ENCODE results near the gene ZNF683.

Gene ZNF683

GRCh38 chr1:26359981-26360806, 12.4 kb downstream of the ZNF683 start:
- peak overlapping the region; percentile 38 for H3K4me3 ChIP-seq (ENCODE audit: low read depth, low read length)
- DNase-seq (ENCODE audit: low read depth): no peak
- TF ChIP-seq, protein P1, sequence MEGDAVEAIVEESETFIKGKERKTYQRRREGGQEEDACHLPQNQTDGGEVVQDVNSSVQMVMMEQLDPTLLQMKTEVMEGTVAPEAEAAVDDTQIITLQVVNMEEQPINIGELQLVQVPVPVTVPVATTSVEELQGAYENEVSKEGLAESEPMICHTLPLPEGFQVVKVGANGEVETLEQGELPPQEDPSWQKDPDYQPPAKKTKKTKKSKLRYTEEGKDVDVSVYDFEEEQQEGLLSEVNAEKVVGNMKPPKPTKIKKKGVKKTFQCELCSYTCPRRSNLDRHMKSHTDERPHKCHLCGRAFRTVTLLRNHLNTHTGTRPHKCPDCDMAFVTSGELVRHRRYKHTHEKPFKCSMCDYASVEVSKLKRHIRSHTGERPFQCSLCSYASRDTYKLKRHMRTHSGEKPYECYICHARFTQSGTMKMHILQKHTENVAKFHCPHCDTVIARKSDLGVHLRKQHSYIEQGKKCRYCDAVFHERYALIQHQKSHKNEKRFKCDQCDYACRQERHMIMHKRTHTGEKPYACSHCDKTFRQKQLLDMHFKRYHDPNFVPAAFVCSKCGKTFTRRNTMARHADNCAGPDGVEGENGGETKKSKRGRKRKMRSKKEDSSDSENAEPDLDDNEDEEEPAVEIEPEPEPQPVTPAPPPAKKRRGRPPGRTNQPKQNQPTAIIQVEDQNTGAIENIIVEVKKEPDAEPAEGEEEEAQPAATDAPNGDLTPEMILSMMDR (IDR thresholded peaks at IDR 0.05; ENCODE audit: low read depth, low read length, missing control alignments): no peak
- in situ Hi-C loops (cut with HindIII; ENCODE audit: low sequenced_read_pairs): loop anchor here (5.0 kb wide), 1 partner anchor 47 kb away; no protein-coding TSS in a partner anchor

DNA sequence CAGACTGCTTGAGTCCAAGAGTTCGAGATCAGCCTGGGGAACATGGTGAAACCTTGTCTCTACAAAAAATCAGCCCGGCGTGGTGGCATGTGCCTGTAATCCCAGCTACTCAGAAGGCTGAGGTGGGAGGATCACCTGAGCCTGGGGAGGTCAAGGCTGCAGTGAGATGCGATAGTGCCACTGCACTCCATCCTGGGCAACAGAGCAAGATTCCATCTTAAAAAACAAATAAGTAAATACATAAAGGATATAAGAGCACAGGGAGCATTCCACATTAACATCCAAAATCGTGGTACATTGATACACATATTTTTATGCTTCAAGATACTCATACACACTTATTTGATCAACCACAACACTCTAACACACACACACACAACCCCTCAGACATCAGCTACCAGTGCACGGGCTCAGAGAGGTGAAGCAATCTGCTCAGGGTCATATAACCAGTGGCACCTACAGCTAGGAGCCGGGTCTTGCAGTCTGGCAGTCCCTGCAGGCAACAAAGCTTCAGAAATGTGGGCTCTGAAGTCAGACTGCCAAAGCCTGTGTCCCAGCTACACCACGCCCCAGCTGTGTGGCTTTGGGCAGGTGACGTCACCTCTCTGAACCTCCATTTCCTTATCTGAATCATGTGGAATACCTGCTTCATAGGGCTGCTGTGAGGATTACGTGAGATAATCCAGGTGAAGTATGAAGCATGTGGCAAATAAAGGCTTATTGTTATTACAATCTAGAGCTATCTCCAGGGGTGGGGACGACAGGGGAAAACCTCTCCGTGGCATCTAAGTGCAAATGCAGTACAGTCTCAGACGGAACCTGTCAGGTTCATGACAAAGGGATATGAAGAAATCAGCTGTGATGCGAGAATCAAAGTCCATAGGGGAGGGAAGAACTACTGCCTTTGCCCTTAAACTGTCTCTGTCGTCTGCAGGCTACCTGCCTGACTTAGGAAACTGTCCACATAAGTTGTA, 13.9 kb downstream of the ZNF683 start:
- in situ Hi-C loops (cut with HindIII; ENCODE audit: low sequenced_read_pairs): no loop called here
- TF ChIP-seq, protein P1 (IDR thresholded peaks at IDR 0.05; ENCODE audit: low read depth, low read length, missing control alignments): no peak
- H3K4me3 ChIP-seq (ENCODE audit: low read depth, low read length): no peak overlapping the region
- no peak for DNase-seq (ENCODE audit: low read depth)

GRCh38 chr1:26357121-26357602, 15.4 kb downstream of the ZNF683 start:
- H3K4me3 ChIP-seq (ENCODE audit: low read depth, low read length): no peak overlapping the region
- in situ Hi-C loops (cut with HindIII; ENCODE audit: low sequenced_read_pairs): no loop called here
- TF ChIP-seq, protein P1 (IDR thresholded peaks at IDR 0.05; ENCODE audit: low read depth, low read length, missing control alignments): no peak
- DNase-seq (ENCODE audit: low read depth): no peak

- no peak for DNase-seq (ENCODE audit: low read depth)
- TF ChIP-seq, protein P1 (IDR thresholded peaks at IDR 0.05; ENCODE audit: low read depth, low read length, missing control alignments): no peak
- in situ Hi-C loops (cut with HindIII; ENCODE audit: low sequenced_read_pairs): no loop called here
- H3K4me3 ChIP-seq (ENCODE audit: low read depth, low read length): no peak overlapping the region
These were observed 16.4 kb downstream of the ZNF683 start for GRCh38 chr1:26356106-26356505.

- in situ Hi-C loops (cut with HindIII; ENCODE audit: low sequenced_read_pairs): no loop called here
These were observed 17.6 kb downstream of the ZNF683 start for GRCh38 chr1:26354972-26355371.

More at GRCh38 chr1:26354972-26355371, 17.6 kb downstream of the ZNF683 start:
- no peak for DNase-seq (ENCODE audit: low read depth)
- no peak overlapping the region for H3K4me3 ChIP-seq (ENCODE audit: low read depth, low read length)
- TF ChIP-seq, protein P1 (IDR thresholded peaks at IDR 0.05; ENCODE audit: low read depth, low read length, missing control alignments): no peak

Data from astrocyte of the cerebellum (primary cell).